Activated CD8-positive, alpha-beta memory T cell treated with anti-CD3 and anti-CD28 coated beads, Interleukin-2, amount 50 U/mL, for 48 hours (primary cell): ENCODE data around the gene ZNF184.

ENCODE experiments used
- DNase-seq: peaks from one replicate; pipeline ENCODE4 v3.0.0-alpha.2; 2020

The ZNF184 gene

DNA sequence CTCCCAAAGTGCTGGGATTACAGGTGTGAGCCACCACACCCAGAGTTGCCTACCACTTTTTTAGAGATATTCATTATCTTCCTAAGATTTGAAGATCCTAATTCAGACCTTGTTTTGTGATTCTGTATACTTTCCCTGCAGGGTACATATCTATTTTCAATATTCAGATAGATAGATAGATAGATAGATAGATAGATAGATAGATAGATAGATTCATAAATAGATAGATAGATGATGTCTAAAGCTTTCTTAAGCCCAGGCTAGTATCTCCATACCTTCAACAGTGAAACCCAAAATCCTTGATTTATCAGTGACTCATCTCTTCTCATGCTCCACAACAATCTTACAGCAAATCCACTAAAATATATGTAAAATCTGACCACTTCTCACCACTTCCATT lies 53.5 kb downstream of the ZNF184 start:
- DNase-seq: no peak

DNA sequence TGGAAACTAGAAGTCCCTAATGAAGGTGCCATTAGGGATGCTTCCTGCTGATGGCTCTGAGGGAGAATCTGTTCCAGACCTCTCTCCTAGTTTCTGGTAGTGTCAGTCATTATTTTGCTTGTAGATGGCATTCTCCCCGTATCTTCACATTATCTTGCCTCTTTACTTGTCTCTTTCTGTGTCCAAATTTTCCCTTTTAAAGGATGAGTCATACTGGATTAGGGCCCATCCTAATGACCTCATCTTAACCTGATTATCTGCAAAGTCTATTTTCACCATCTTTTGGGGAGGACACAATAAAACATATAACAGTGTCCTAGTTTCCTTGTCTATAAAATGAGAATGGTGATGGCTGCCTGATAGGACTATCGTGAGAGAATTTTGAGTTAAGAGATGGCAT lies 57.0 kb downstream of the ZNF184 start:
- DNase-seq: no peak

DNA sequence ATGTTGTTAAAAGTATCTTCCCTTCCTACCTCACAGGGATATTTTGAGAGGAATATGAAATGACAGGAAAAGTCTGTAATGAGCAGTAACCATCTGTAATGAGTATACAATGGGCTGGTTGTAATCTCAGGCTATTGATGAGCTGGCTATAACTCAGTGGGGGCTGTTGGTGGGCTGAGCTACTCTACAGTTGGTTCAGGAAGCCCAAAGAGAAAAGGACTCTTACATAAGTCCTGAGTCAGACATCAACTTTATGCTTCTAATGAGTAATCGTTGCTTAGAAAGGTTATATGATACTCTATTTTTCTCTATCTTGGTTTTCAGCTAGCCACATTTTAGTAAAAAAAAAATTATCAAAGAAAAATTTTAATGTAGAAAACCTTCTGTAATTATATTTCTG lies 57.9 kb downstream of the ZNF184 start:
- DNase-seq: no peak

DNA sequence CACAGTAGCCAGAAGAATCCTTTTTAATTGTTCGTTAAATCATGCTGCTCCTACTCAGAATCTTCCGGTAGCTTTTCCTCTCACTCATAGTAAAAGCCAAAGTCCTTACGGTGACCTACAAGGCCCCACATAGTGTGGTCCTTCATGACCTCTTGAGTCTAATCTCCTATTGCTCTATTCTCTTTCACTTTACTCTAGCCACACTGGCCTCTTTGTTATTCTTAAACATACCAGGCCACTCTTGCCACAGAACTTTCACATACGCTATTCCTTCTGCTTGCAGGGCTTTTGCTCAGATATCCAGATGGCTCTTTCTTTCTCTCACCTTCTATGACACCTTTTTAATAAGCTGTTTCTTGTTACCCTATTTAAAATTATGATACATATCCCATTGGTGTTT lies 58.6 kb downstream of the ZNF184 start:
- no peak for DNase-seq

DNA sequence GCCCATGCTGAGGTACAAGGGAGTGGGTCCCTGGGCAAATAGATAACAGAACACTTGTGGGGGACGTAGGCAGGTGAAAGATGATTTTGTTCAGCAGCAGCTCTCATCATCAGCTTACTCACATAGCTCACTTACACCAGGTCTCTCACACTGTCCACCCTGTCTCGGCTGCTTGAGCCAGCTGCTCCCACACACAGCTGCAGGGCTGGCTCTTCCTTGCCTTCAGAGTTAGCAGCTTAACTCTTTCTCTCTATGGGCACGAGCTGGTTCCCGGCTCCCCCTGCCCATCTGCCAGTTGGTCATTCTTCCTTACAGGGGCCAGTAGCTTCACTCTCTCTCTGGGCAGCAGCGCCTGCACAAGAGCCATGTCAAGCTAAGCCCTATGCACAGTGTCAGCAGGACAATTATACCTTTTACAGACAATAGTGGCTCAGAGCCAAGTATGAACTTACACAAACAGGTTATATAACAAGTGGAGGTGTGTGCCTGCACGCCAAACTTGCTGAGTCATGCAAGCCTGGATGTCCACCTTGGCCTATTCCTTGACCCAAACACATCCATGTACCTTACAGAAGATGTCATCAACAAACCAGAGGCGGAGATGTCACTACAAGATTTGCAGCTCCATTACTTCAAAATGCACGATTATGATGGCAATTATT lies 65.6 kb downstream of the ZNF184 start:
- DNase-seq: no peak

DNA sequence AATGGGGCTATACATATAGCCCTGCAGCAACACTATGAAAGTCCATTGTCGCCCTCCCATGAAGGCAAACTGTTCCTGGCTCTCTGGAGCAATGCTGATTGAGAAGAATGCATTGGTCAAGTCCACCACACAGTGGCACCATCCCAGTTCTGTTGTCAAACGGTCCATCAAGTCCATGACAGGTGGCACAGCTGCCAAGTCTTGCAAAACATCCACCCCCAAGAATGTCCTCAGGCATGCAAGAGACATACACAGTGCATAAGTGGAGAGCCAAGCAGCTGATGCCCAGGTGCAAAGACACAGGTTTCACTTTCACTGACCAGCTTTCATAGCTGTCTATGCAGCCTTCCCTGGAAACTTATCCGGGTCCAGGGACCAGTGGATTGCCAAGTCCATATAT lies 66.8 kb downstream of the ZNF184 start:
- DNase-seq: no peak

DNA sequence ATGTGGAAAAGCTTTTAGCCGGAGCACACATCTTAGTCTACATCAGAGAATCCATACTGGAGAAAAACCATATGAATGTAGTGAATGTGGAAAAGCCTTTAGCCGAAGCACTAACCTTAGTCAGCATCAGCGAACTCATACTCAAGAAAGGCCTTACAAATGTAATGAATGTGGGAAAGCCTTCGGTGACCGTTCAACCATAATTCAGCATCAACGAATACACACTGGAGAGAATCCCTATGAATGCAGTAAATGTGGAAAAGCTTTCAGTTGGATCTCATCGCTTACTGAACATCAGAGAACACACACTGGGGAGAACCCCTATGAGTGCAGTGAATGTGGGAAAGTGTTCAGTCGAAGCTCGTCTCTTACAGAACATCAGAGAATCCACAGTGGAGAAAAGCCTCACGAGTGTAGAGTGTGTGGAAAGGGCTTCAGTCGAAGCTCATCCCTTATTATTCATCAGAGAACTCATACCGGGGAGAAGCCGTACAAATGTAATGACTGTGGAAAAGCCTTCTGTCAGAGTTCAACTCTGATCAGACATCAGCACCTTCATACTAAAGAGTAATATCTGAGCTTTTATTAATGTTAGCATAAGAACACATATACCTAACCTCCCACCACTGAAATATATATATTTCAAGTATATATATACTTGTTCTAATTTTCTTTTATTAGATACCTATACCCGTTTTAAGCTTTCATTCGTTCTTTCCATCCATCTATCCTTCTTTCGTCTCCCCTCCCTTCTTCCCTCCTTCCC lies 71.8 kb downstream of the ZNF184 start:
- no peak for DNase-seq
